Muscle layer of duodenum (tissue), 2 donors: ENCODE data around the gene CDH23.

Experiments
- H3K27ac ChIP-seq: one replicate; pipeline ENCODE4 v1.7.0; 2013; ENCODE audit warnings: mild to moderate bottlenecking, low read length
- H3K27me3 ChIP-seq: one replicate; pipeline ENCODE4 v1.7.0; 2013; ENCODE audit warnings: low read depth, mild to moderate bottlenecking, control low read depth, low read length
- H3K36me3 ChIP-seq, 2 donors: one replicate each; pipeline ENCODE4 v1.7.0; 2013; ENCODE audit warnings: low read length in 2 of 2, control low read depth in 1 of 2, mild to moderate bottlenecking in 1 of 2; ENCODE audit not compliant: insufficient read depth in 2 of 2, control insufficient read depth in 1 of 2
- H3K4me1 ChIP-seq, 2 donors: one replicate each; pipeline ENCODE4 v1.7.0; 2013; ENCODE audit warnings: low read length in 2 of 2, mild to moderate bottlenecking in 2 of 2, control low read depth in 1 of 2, moderate library complexity in 1 of 2; ENCODE audit not compliant: insufficient read depth in 2 of 2, control insufficient read depth in 1 of 2
- H3K4me3 ChIP-seq, 2 donors: one replicate each; pipeline ENCODE4 v1.7.0; 2013; ENCODE audit warnings: low read length in 2 of 2, low read depth in 1 of 2, mild to moderate bottlenecking in 1 of 2
- H3K9me3 ChIP-seq, 2 donors: one replicate each; pipeline ENCODE4 v1.7.0; 2013; ENCODE audit warnings: low read length in 2 of 2, control low read depth in 1 of 2, mild to moderate bottlenecking in 1 of 2; ENCODE audit not compliant: control insufficient read depth in 1 of 2
- donor health status: healthy.

Gene CDH23

DNA sequence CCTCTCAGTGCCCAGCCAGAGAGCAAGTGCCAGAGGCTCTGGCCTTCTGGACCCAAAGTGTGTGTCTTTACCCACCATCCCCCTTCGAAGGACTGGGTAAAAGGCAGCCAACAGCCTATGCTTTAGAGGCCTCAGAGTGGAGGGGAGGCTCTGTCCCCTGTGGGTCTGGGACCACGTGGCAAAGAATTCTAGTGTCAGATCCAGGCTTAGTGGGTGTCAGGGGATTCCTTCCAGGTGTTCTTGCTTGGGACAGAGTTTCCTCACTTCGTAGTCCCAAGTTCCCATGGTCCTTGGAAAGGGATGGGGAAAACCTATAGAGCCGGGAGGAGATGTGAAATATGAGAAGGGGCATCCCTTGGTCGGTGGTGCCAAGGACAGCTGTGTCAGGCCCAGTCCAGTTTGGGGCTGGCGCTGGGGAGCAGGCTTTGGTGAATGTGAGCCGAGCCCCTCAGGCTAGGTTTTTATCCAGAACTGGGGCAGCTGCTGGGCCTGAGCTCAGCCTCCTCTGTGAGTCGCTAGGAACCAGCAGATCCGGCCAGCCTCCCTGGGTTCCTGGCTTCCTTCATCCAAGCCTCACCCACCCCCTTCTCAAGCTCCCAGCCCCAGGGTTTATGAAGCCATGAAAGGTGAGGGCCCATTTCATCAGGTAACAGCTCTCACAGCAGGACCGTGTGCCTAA is 251.7 kb downstream of the CDH23 start:
- no peak overlapping the region for H3K27ac ChIP-seq
- no peaks in the 10 kb centered on the region for H3K36me3 ChIP-seq
- H3K9me3 ChIP-seq: no peaks in the 10 kb centered on the region
- H3K27me3 ChIP-seq: no peaks in the 10 kb centered on the region
- H3K4me1 ChIP-seq: no peaks in the 10 kb centered on the region
- no peak overlapping the region for H3K4me3 ChIP-seq

DNA sequence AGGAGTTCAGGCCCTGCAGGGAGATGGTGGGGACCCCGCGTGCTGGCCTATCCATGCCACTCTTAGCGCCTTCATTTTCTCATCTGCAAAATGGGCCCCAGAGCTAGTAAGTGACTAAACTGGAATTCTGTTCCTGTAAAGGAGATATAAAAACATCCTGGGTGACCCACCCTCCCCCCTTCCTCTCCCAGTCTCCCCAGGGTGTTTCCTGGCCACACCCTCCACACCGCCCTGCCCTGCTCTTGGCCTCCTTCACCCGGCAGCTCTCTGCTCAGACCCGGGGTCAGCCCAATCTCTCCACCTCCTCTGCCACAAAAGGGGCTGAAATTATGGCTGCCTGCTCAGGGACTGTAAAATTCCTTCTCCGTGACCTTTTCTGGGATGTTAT is 252.2 kb downstream of the CDH23 start:
- no peaks in the 10 kb centered on the region for H3K36me3 ChIP-seq
- H3K4me3 ChIP-seq: no peak overlapping the region
- H3K27ac ChIP-seq: no peak overlapping the region
- no peaks in the 10 kb centered on the region for H3K27me3 ChIP-seq
- H3K4me1 ChIP-seq: no peaks in the 10 kb centered on the region
- H3K9me3 ChIP-seq: no peaks in the 10 kb centered on the region

DNA sequence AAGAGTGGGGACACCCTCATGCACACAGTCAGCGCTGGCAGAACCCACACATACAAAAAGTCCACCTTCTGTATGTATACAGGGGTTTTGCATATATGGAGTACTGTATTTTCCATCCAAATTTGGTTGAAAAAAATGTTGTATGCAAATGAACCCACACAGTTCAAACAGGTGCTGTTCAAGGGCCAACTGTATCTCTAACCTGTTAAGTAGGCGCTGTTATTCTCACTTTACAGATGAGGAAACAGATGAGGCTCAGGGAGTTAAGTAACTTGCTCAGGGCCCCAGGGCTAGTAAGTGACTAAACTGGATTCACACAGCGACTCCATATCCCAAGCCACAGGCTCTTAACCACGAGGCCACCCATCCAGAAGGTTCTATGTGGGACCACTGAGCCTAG is 252.9 kb downstream of the CDH23 start:
- Histone ChIP-seq H3K27me3 (no peaks in the 10 kb centered on the region), H3K27ac (no peak overlapping the region), H3K4me3 (no peak overlapping the region), H3K36me3 (no peaks in the 10 kb centered on the region), H3K4me1 (no peaks in the 10 kb centered on the region), H3K9me3 (no peaks in the 10 kb centered on the region)

DNA sequence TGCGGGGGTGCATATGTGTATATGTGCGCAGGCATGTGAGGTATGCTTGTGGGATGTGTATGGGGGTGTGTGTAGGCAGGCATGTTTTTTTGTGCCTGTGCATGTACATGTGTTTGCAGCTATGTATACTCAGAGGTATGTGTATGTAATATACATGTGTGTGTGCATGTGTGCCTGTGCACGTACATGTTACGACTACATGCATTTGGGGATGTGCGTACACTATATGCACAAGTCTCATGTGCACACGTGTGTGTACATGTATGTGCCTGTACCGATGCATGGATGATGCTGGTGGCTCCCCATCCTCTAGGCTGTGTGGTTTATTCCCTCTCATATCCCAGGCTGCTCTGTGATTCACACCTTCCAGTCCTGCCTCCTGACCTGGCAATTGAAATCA is 253.7 kb downstream of the CDH23 start:
- Histone ChIP-seq H3K4me1 (no peaks in the 10 kb centered on the region), H3K9me3 (no peaks in the 10 kb centered on the region), H3K4me3 (no peak overlapping the region), H3K27me3 (no peaks in the 10 kb centered on the region), H3K36me3 (no peaks in the 10 kb centered on the region), H3K27ac (no peak overlapping the region)

DNA sequence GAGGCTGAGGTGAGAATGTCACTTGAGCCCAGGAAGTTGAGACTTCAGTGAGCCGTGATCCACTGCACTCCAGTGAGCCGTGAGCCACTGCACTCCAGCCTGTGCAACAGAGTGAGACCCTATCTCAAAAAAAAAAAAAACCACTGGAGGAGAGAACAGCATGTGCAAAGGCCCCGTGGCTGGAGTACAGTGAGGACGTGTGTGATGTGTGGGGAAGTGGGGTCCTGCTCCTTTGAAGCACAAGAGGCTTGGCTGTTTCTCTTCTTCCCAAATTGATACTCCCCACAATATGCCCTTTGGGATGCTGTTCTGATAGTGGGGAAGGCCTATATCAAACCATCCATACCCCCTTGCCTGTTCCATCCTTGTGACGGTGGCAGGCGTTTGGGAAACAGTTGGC is 254.7 kb downstream of the CDH23 start:
- no peaks in the 10 kb centered on the region for H3K27me3 ChIP-seq

DNA sequence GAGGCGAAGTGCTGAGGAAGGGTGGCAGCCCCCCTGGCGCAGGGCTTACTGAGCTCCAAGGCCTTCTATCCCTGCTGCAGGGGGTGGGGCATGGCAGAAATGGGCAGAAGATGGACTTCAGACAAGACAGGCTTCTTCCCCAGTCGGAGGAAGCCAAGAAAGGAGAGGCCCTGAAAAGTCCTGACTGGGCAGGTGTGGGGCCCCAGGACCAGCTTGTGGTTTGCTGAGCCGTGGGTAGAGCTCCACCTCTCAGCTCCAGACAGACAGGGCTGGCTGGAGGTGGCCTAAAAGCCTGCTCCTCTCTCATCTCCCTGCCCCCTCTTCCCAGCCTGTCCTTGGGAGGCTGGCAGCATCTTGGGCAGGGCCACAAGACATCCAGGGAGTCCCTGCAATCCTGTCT is 255.2 kb downstream of the CDH23 start:
- no peaks in the 10 kb centered on the region for H3K4me1 ChIP-seq
- H3K4me3 ChIP-seq: no peak overlapping the region
- H3K27me3 ChIP-seq: no peaks in the 10 kb centered on the region
- H3K9me3 ChIP-seq: no peaks in the 10 kb centered on the region
- H3K27ac ChIP-seq: no peak overlapping the region
- H3K36me3 ChIP-seq: no peaks in the 10 kb centered on the region

More for the DNA sequence above, 254.7 kb downstream of the CDH23 start:
- no peaks in the 10 kb centered on the region for H3K36me3 ChIP-seq
- H3K4me3 ChIP-seq: no peak overlapping the region
- no peaks in the 10 kb centered on the region for H3K9me3 ChIP-seq
- H3K4me1 ChIP-seq: no peaks in the 10 kb centered on the region
- H3K27ac ChIP-seq: no peak overlapping the region

DNA sequence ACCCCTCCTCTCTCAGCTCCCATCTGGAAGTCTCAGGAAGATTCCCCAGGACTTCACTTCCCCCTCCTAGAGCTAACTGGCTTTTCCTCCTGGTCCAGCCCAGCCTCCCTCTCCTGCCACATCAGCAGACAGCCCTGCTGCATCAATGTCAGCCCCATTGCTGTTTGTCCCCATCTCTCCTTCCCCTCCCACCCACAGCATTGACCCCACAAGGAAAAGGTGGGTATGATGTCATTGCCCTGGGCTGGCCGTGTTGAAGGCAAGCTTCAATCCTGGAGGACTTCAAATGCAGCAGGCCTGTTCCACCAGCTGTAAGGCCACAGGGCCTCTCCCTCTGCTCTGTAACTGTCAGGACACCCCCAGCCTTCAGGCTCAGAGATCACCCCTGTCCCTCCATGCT is 256.3 kb downstream of the CDH23 start:
- H3K27me3 ChIP-seq: no peaks in the 10 kb centered on the region
- H3K36me3 ChIP-seq: no peaks in the 10 kb centered on the region
- no peaks in the 10 kb centered on the region for H3K9me3 ChIP-seq
- no peak overlapping the region for H3K4me3 ChIP-seq
- no peaks in the 10 kb centered on the region for H3K4me1 ChIP-seq
- H3K27ac ChIP-seq: no peak overlapping the region

DNA sequence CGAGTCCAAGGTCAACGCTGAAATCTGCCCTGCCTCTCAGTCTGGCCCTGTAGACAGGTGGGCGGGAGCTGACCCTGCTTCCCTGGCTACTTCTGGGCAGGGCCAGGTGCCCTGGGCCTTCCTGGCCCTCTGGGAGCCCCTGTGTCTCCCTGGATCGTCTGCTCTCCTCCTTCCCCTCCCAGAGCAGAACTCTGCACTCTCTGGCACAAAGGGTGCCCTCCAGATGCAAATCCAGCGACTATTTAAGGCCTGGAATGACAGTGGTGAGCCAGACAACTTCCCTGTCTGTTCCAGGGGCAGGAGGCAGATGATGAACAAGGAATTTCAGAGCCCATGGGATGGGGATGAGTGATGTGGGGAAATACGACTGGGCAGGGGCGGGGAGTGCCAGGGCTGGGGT is 259.5 kb downstream of the CDH23 start:
- Histone ChIP-seq H3K27ac (no peak overlapping the region), H3K36me3 (no peaks in the 10 kb centered on the region), H3K4me3 (no peak overlapping the region), H3K9me3 (no peaks in the 10 kb centered on the region), H3K27me3 (no peaks in the 10 kb centered on the region), H3K4me1 (no peaks in the 10 kb centered on the region)

DNA sequence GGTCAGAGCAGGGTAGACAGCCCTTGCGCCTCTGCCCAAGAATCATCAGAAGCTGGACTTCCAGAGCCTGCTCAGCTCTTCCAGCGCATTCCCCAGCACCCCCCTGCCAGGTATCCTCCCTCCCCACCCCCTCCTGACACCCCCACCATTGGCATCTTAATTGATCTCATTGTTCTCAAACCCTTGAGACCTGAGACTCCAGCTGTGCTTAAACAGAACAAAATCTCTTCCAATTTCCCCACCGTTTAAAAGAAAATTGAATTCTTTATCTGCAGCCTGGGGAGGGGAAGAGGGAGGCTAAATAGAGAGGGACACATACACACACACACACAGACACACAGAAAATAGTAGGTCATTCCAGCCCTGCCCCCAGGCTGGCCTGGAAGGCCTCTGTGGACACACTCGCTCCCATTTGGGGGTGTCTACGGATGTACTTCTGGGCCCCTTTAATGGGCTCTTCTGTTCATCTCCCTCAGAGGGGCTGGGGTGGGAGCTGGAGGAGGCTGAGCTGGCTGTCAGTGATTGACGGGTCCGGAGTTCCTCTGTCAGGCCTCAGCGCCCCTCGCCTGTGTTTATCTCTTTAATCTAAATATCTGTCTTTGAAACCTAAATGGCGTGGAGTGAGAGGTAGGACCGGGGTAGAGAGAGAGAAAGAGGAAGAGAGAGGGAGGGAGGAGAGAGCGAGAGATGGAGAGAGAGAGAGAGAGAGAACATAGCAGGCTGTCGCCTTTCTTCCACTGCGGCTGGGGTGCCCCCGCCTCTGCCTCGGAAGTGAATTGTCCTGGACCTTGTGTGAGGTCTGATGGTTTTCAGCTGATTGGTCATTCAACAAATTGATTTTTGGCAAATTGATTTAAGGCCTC is 261.1 kb downstream of the CDH23 start:
- Histone ChIP-seq H3K4me1 (no peaks in the 10 kb centered on the region), H3K27ac (no peak overlapping the region), H3K27me3 (no peaks in the 10 kb centered on the region), H3K9me3 (no peaks in the 10 kb centered on the region), H3K36me3 (no peaks in the 10 kb centered on the region), H3K4me3 (no peak overlapping the region)

DNA sequence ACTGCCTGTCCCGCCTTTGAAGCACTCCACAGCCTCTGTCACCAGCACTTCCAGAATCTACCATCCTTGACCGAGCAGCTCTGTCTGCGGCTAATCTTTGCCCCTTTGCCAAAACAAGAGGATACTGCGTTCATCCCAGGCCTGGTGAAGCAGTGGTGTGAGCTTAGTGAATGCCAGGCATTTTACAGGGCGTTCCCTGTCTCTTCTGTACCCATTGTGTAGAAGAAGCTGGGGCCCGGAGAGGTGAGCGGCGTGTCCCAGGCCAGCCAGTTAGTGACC is 261.7 kb downstream of the CDH23 start:
- no peaks in the 10 kb centered on the region for H3K36me3 ChIP-seq
- no peaks in the 10 kb centered on the region for H3K27me3 ChIP-seq
- H3K4me1 ChIP-seq: no peaks in the 10 kb centered on the region
- H3K9me3 ChIP-seq: no peaks in the 10 kb centered on the region
- H3K4me3 ChIP-seq: no peak overlapping the region
- no peak overlapping the region for H3K27ac ChIP-seq

DNA sequence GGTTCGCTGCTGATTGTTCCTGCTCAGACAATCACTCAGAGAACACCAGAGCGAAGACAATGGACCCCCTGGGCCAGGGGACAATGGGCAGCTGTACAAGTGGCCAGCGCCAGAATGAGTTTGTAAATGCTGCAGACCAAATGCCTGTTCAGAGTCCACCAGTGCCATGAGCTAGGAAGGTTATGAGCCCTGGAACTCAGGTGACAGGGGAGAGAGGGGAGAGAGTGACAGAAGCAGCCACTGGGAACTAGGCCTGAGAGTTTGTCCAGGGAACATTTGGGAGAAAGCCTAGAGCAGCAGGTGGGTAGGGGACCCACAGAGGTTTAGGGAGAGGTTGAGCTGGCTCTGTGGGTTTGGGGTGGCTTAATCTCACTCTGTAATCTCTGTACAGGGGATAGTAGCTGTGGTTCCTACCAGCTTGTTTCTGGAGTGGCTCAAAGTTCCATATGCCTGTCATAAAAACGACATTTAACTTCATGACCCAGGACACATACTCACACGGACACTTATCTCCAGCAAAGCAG is 262.5 kb downstream of the CDH23 start:
- Histone ChIP-seq H3K27me3 (no peaks in the 10 kb centered on the region), H3K4me1 (no peaks in the 10 kb centered on the region), H3K27ac (no peak overlapping the region), H3K36me3 (no peaks in the 10 kb centered on the region), H3K9me3 (no peaks in the 10 kb centered on the region), H3K4me3 (no peak overlapping the region)
